ENCODE data around the gene RBM33.

The RBM33 gene

GRCh38 chr7:155694851-155695250, 50.4 kb downstream of the RBM33 start:
- no peak for DNase-seq

DNA sequence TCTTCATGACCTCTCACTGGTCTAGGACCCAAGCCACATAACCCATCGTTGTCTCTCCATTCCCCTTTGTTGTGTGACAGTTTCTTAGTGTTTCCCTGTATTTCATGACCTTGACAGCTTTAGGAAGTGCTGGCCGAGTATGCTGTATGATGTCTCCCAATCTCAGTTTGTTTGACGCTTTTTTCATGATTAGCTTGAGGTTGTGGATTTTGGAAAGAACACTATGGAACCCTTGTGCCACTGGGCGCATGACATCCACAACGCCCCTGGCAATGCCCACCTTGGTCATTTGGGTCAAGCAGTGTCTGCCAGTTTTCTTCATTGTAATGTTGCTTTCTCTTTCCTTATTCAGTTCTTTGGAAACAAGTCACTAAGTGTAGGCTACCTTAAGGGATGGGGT, 52.3 kb downstream of the RBM33 start:
- no peak for DNase-seq

DNA sequence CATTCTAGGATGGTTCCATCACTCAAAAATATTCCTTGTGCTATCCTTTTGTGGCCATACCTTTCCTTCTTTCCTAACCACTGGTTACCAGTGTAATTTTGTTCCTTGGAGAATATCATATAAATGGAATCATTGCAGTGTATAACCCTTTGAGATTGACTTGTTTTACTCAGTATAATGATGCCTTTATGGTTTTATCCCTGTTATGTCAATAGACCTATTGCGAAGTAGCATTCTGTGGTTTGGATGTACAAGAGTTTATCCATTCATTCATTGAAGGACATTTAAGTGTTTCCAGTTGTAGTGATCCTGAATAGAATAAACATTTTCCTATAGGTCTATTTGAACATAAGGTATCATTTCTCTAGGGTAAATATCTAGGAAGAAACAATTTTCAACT, 54.2 kb downstream of the RBM33 start:
- DNase-seq: no peak

GRCh38 chr7:155699180-155699579, 54.7 kb downstream of the RBM33 start:
- DNase-seq: no peak

DNA sequence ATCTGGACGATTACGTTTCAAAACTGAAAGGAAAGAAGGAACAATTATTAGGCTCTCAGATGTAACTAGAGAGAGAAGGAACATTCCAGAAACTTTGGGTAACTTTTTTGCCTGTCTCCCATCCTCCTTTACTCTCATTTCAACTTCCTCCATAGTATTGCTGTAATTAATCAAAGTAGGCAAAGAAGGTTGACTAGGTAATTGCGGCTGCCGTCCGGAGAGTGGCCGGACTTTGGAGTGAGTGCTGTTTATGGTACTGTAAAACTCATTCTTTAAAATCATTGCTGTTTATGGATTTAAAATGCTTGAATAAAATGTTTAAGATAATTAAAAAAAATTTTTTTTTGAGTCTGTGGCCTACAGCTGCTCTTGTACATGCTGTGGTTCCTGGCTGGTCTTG, 56.4 kb downstream of the RBM33 start:
- no peak for DNase-seq

- no peak for DNase-seq
These were observed 57.6 kb downstream of the RBM33 start for GRCh38 chr7:155701972-155702544.

DNA sequence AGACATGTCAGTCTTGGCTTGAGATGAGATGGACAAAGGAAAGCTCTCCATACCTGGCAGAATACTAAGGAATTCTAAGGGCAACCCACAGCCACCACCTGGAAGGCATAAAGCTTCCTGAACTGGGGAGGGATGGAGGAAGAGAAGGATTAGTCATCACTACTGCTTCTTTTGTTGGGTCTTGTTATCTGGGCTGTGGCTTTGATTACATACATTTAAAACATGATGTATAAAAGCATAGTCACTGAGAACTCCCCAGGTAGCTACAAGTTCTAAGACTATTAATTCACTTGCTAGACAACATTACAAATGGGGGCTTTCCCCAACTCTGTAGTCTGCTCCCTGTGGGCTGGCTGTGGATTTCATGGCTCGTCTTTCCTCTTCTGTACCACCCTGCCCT, 58.2 kb downstream of the RBM33 start:
- no peak for DNase-seq

- no peak for DNase-seq
These were observed 61.3 kb downstream of the RBM33 start for GRCh38 chr7:155705623-155706360.

DNA sequence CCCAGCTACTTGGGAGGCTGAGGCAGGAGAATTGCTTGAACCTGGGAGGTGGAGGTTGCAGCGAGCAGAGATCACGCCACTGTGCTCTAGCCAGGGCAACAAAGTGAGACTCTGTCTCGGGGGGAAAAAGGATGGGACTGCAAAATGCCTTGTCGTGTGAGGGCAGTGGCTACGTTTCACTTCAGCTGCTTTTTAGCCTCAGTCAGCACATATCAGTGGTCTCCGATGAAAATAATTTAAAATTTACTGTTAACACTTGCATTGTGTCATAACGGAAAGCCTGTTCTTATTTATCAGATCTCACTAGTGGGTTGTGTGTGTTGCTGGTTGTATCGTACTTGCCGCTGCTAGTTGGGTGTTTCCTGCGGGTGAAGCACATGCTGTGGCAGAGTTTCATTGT, 61.9 kb downstream of the RBM33 start:
- DNase-seq: no peak

- no peak for DNase-seq
These were observed 65.0 kb downstream of the RBM33 start for GRCh38 chr7:155709453-155709852.

GRCh38 chr7:155710031-155710430, 65.6 kb downstream of the RBM33 start:
- DNase-seq: no peak

- DNase-seq: no peak
These were observed 66.1 kb downstream of the RBM33 start for GRCh38 chr7:155710530-155710929.

DNA sequence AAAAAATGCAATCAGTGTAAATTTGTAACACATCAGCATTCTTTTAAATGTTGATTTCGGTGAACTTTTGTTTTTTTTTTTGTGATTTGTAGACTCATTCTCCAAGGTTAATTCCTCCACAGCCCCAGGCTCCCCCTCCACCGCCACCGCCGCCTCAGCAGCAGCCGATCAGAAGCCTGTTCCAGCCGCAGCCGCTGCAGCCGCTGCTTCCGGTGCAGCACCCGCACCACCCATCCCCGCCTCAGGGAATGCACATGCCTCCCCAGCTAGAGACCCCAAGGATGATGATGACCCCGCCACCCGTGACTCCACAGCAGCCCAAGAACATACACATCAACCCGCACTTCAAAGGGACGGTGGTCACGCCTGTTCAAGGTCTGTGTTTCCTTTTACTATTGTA, 66.6 kb downstream of the RBM33 start:
- DNase-seq: no peak

- no peak for DNase-seq
These were observed 68.9 kb downstream of the RBM33 start for GRCh38 chr7:155713384-155713783.

DNA sequence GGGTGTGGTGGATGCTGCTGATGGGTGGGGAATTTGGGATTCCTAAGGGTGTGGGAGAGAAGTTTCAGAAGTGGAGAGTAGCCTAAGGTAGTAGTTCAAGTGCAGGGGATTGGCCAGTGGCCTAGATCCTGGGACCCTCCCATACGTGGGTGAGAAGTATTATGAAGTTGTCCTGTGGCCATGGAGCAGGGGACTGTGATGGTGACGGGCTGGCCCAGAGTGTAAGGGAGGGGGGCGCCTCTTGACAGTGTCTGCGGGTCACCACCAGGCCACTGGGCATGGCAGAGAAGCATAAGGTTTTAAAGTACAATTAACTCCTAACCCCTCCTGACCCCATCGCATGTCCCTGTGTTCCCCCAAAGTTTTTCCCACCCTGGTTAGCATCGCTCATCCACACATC, 70.2 kb downstream of the RBM33 start:
- DNase-seq: no peak

- DNase-seq: no peak
These were observed 70.8 kb downstream of the RBM33 start for GRCh38 chr7:155715111-155715805.

DNA sequence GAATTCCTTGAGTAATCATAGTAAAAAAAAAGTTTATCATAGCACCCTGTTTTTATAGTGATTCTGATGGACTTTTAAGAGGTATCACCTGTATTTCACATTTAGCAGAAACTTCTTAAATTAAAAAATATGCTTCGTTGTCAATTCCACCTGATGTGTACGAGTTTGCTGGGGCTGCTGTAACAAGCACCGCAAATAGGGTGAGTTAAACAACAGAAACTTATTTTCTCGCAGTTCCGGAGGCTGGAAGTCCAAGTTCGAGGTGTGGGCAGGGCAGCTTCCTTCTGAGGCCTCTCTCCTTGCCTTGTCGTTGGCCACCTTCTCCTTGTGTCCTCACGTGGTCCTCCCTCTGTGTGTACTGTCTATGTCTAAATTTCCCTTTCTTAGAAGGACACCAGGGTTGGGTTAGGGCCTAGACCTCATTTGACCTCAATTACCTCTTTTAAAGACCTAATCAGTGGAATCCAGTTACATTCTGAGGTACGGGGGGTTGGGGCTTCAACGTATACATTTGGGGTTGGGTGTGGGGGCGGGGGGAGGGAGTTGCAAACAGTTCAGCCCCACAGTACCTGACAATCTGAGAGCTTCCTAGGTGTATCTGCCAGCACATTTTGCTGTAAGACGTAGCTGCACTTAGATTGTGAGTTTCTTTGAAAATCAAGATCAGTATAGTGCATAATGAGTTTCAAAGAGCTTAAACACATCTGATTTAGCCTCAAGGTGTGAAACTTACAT, 72.7 kb downstream of the RBM33 start:
- no peak for DNase-seq

- DNase-seq: no peak
These were observed 76.6 kb downstream of the RBM33 start for GRCh38 chr7:155721056-155721455.

- DNase-seq: no peak
These were observed 77.7 kb downstream of the RBM33 start for GRCh38 chr7:155722118-155722517.

DNA sequence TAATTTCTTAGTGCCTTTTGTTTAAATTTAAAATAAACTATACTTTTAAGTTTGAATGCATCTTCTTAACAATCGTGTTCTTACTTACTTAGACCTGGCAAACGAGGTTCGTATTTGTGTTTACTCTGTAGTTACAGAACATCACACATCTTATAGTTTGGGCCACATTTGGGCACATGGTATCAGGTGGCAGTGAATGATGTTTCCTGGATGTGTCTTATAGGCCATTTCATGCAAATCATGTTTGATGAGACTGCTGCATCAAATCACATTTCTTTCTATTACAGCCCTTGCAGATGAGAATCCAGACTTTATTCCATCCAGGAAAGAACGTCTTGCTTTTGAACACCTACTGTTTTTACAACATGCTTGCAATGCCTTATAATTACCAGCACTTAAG, 78.5 kb downstream of the RBM33 start:
- DNase-seq: no peak

- no peak for DNase-seq
These were observed 80.0 kb downstream of the RBM33 start for GRCh38 chr7:155724327-155725005.

GRCh38 chr7:155725006-155725355, 80.5 kb downstream of the RBM33 start:
- no peak for DNase-seq

- no peak for DNase-seq
These were observed 83.2 kb downstream of the RBM33 start for GRCh38 chr7:155727616-155728015.
